H1 (cell line): ENCODE measurements around the gene WSCD2. TPM values are rescaled to one million over a fixed set of nuclear protein-coding genes. Genes with fewer than 3 reads are reported as not detected.

ENCODE experiments used
- BRCA1 ChIP-seq: IDR thresholded peaks from 2 replicates; pipeline ENCODE4 v1.6.1; 2012; ENCODE audit warnings: low read depth, low read length, improper control_type of control experiment
- CREB1 ChIP-seq: IDR thresholded peaks from 2 replicates; pipeline ENCODE4 v1.6.1; 2012; ENCODE audit warnings: inconsistent platforms
- SRF ChIP-seq: IDR thresholded peaks from 2 replicates; pipeline ENCODE4 v1.6.1; 2011; ENCODE audit warnings: mild to moderate bottlenecking, low read depth, low read length, moderate library complexity
- polyA plus RNA-seq, 7 experiments: library from polyadenylated mRNA; depleted of rRNA in 3 of 7; stranded (reverse) in 5 of 7; unstranded in 2 of 7; fragments of >200 nt in 5 of 7; fragments of 200-250 nt in 2 of 7; gene quantifications; 1 replicate in 5 of 7; 2 replicates in 1 of 7; 4 replicates in 1 of 7; pipeline versions ENCODE4 v1.2.1 to v1.2.3, GENCODE V29; 2011 to 2013; ENCODE audit warnings: missing spikeins in 2 of 7, mixed read lengths in 2 of 7
- total RNA-seq: library from RNA; stranded (reverse); fragmentation: NEBNext Ultra II Directional; extraction: Animal tissue kit (Norgen Biotek cat#: 25700); gene quantifications from 2 replicates; pipeline ENCODE4 v1.2.1, GENCODE V29; 2021
- TF ChIP-seq, protein P1 (sequence below): fragments of 300-600 bp; sonication (generic); IDR thresholded peaks from 2 replicates; pipeline ENCODE4 v1.7.1; 2012; ENCODE audit warnings: low read length, moderate library complexity, mild to moderate bottlenecking, inconsistent platforms; ENCODE audit not compliant: insufficient replicate concordance

The WSCD2 gene
- total and polyA plus RNA-seq, 2 of the 8 experiments (the other 6 are each of a cell fraction or from before 2014, with no cell fraction given), result 1.3 to 2.2 TPM

DNA sequence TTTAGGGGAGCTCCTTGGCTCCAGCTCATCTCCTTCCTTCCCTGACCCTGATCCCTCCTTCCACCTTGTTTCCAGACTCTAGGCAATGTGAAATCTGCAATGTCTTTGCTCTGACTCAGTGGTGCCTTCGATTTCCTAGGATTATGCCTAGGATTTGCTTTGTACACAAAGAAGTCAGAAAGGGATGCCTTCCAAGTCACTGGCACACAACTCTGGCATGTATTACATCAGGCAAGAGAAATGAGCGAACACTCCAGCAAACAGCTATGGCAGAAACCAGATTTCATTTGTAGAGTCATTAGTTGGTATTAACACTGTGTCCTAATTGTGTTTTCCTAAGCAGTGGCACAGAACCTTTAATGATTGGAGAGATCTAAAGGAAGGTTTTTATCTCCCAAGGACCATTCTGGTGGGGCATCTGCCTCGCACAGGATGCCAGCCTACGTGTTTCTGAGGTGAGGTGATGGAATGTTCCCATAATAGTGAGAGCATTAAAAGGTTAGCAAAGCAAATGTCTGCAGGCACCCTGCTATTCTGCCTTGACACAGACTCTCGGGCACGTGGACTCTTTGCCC, 84.9 kb downstream of the WSCD2 start (continued):
- TF ChIP-seq, protein P1, sequence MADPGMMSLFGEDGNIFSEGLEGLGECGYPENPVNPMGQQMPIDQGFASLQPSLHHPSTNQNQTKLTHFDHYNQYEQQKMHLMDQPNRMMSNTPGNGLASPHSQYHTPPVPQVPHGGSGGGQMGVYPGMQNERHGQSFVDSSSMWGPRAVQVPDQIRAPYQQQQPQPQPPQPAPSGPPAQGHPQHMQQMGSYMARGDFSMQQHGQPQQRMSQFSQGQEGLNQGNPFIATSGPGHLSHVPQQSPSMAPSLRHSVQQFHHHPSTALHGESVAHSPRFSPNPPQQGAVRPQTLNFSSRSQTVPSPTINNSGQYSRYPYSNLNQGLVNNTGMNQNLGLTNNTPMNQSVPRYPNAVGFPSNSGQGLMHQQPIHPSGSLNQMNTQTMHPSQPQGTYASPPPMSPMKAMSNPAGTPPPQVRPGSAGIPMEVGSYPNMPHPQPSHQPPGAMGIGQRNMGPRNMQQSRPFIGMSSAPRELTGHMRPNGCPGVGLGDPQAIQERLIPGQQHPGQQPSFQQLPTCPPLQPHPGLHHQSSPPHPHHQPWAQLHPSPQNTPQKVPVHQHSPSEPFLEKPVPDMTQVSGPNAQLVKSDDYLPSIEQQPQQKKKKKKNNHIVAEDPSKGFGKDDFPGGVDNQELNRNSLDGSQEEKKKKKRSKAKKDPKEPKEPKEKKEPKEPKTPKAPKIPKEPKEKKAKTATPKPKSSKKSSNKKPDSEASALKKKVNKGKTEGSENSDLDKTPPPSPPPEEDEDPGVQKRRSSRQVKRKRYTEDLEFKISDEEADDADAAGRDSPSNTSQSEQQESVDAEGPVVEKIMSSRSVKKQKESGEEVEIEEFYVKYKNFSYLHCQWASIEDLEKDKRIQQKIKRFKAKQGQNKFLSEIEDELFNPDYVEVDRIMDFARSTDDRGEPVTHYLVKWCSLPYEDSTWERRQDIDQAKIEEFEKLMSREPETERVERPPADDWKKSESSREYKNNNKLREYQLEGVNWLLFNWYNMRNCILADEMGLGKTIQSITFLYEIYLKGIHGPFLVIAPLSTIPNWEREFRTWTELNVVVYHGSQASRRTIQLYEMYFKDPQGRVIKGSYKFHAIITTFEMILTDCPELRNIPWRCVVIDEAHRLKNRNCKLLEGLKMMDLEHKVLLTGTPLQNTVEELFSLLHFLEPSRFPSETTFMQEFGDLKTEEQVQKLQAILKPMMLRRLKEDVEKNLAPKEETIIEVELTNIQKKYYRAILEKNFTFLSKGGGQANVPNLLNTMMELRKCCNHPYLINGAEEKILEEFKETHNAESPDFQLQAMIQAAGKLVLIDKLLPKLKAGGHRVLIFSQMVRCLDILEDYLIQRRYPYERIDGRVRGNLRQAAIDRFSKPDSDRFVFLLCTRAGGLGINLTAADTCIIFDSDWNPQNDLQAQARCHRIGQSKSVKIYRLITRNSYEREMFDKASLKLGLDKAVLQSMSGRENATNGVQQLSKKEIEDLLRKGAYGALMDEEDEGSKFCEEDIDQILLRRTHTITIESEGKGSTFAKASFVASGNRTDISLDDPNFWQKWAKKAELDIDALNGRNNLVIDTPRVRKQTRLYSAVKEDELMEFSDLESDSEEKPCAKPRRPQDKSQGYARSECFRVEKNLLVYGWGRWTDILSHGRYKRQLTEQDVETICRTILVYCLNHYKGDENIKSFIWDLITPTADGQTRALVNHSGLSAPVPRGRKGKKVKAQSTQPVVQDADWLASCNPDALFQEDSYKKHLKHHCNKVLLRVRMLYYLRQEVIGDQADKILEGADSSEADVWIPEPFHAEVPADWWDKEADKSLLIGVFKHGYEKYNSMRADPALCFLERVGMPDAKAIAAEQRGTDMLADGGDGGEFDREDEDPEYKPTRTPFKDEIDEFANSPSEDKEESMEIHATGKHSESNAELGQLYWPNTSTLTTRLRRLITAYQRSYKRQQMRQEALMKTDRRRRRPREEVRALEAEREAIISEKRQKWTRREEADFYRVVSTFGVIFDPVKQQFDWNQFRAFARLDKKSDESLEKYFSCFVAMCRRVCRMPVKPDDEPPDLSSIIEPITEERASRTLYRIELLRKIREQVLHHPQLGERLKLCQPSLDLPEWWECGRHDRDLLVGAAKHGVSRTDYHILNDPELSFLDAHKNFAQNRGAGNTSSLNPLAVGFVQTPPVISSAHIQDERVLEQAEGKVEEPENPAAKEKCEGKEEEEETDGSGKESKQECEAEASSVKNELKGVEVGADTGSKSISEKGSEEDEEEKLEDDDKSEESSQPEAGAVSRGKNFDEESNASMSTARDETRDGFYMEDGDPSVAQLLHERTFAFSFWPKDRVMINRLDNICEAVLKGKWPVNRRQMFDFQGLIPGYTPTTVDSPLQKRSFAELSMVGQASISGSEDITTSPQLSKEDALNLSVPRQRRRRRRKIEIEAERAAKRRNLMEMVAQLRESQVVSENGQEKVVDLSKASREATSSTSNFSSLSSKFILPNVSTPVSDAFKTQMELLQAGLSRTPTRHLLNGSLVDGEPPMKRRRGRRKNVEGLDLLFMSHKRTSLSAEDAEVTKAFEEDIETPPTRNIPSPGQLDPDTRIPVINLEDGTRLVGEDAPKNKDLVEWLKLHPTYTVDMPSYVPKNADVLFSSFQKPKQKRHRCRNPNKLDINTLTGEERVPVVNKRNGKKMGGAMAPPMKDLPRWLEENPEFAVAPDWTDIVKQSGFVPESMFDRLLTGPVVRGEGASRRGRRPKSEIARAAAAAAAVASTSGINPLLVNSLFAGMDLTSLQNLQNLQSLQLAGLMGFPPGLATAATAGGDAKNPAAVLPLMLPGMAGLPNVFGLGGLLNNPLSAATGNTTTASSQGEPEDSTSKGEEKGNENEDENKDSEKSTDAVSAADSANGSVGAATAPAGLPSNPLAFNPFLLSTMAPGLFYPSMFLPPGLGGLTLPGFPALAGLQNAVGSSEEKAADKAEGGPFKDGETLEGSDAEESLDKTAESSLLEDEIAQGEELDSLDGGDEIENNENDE, result no peak
- TF ChIP-seq CREB1 (no peak), SRF (no peak), BRCA1 (no peak)
